ENCODE data around the gene PHKB. TPM values are rescaled to one million over a fixed set of nuclear protein-coding genes. Genes with fewer than 3 reads are reported as not detected.

PHKB gene
- total and polyA plus RNA-seq, 2 of the 8 experiments (the other 6 are each of a cell fraction or from before 2014, with no cell fraction given) = 18.6 to 38.3 TPM

GRCh38 chr16:47519037-47519436 is 57.9 kb downstream of the PHKB start:
- FAIRE-seq (no peak), DNase-seq (ENCODE audit: low read depth in 1 of 2, low spot score in 2 of 2) (no peak)
- Histone ChIP-seq H3K9me3 (ENCODE audit: insufficient read depth in 2 of 2, low read depth in 1 of 2, low read length in 1 of 2) (no peaks in the 10 kb centered on the region), H3K27me3 (replicated peaks in 1 of 4; ENCODE audit: control insufficient read depth in 3 of 4, extremely low read depth in 1 of 4, insufficient read depth in 3 of 4, low read length in 3 of 4) (no peaks in the 10 kb centered on the region), H2AK5ac (ENCODE audit: low read depth, low read length) (no peak overlapping the region), H3K4me1 (replicated peaks in 1 of 4; ENCODE audit: control insufficient read depth in 3 of 4, insufficient read depth in 4 of 4, low read length in 3 of 4) (no peaks in the 10 kb centered on the region; a peak in 1 of 7 replicates), H3K9ac (replicated peaks in 1 of 4; ENCODE audit: extremely low read depth in 1 of 4, low read depth in 3 of 4, low read length in 3 of 4) (no peak overlapping the region), H3K79me1 (ENCODE audit: low read depth, low read length) (no peaks in the 10 kb centered on the region), H2BK20ac (ENCODE audit: low read length) (no peak overlapping the region), H3K27ac (ENCODE audit: low read depth, low read length) (no peak overlapping the region), H2BK15ac (ENCODE audit: low read length) (no peak overlapping the region), H3K4me2 (ENCODE audit: insufficient read depth in 1 of 2, low read depth in 2 of 2, low read length in 2 of 2) (no peak overlapping the region), H4K8ac (ENCODE audit: extremely low read depth, insufficient read depth, low read length) (no peak overlapping the region), H3K4me3 (ENCODE audit: extremely low read depth in 1 of 4, insufficient read depth in 2 of 4, low read depth in 3 of 4, low read length in 4 of 4) (no peak overlapping the region), H3K4ac (replicated peaks; ENCODE audit: insufficient read length, low read depth, low read length) (no peak overlapping the region), H4K91ac (replicated peaks; ENCODE audit: insufficient read length, low read length) (no peak overlapping the region), H2BK12ac (ENCODE audit: low read depth, low read length) (no peak overlapping the region), H3K14ac (ENCODE audit: insufficient read length) (no peak overlapping the region), H3K23me2 (ENCODE audit: low read depth, low read length) (no peaks in the 10 kb centered on the region), H2BK120ac (replicated peaks; ENCODE audit: low read depth, low read length) (no peak overlapping the region), H3K56ac (replicated peaks; ENCODE audit: insufficient read length, low read depth, low read length) (no peak overlapping the region), H2AFZ (ENCODE audit: low read length) (no peak overlapping the region), H4K20me1 (replicated peaks in 1 of 2; ENCODE audit: control insufficient read depth in 1 of 2, insufficient read depth in 2 of 2, low read length in 2 of 2) (no peaks in the 10 kb centered on the region), H4K5ac (ENCODE audit: insufficient read length, low read depth, low read length) (no peak overlapping the region), H3K18ac (ENCODE audit: extremely low read depth, low read length) (no peak overlapping the region), H2BK5ac (ENCODE audit: low read depth, low read length) (no peak overlapping the region), H3K79me2 (ENCODE audit: control insufficient read depth in 1 of 2, insufficient read depth in 2 of 2, low read length in 2 of 2) (no peaks in the 10 kb centered on the region), H3K36me3 (ENCODE audit: control insufficient read depth in 2 of 4, insufficient read depth in 4 of 4, low read length in 3 of 4) (0 out of 8 replicates have a peak, but pooled peaks cover 0 to 2% (median 0%) of the 10 kb centered on the region in 4 experiments), H3K23ac (ENCODE audit: insufficient read length) (no peak overlapping the region)
- CTCF ChIA-PET (ENCODE audit: partially characterized antibody) = no interaction called here
- TF ChIP-seq POLR2AphosphoS5 (IDR thresholded peaks at IDR 0.05; ENCODE audit: low read depth, low read length) (no peak), BRCA1 (IDR thresholded peaks at IDR 0.05; ENCODE audit: low read depth, low read length) (no peak), CBX8 (IDR thresholded peaks at IDR 0.05; ENCODE audit: borderline replicate concordance, low read depth, low read length) (no peak), BCL11A (IDR thresholded peaks at IDR 0.05; ENCODE audit: low read depth in 2 of 2, low read length in 2 of 2) (no peak), RAD21 (IDR thresholded peaks at IDR 0.05 in 1 of 2, conservative IDR thresholded peaks at IDR 0.05 in 1 of 2; ENCODE audit: low read depth in 2 of 2, low read length in 2 of 2) (no peak), MAFK (IDR thresholded peaks at IDR 0.05; ENCODE audit: low read depth, low read length) (no peak)
- POLR2A ChIA-PET (ENCODE audit: partially characterized antibody) = no interaction called here

Data from H1 (cell line).